Caki2 (cell line): ENCODE results near the gene BAIAP2. TPM values are rescaled to one million over a fixed set of nuclear protein-coding genes. Genes with fewer than 3 reads are reported as not detected.

ENCODE experiments used
- DNase-seq: peaks from one replicate; pipeline ENCODE4 v3.0.0-alpha.2; 2015; ENCODE audit warnings: low read depth
- in situ Hi-C: cut with HindIII; loops from 2 replicates; pipeline ENCODE4 v1.10.0; 2016; ENCODE audit warnings: low sequenced_read_pairs, low pct_unique_long_range_greater_than_20kb, mixed read lengths
- total RNA-seq: library from RNA; depleted of rRNA; stranded (reverse); fragments of >200 nt; shearing (Covaris generic); gene quantifications from 2 replicates; pipeline ENCODE4 v1.2.3, GENCODE V29; 2014; ENCODE audit warnings: low replicate concordance; rRNA removed

Gene BAIAP2
- total RNA-seq, 1 experiment from 2014 or later, result 30.1 TPM

DNA sequence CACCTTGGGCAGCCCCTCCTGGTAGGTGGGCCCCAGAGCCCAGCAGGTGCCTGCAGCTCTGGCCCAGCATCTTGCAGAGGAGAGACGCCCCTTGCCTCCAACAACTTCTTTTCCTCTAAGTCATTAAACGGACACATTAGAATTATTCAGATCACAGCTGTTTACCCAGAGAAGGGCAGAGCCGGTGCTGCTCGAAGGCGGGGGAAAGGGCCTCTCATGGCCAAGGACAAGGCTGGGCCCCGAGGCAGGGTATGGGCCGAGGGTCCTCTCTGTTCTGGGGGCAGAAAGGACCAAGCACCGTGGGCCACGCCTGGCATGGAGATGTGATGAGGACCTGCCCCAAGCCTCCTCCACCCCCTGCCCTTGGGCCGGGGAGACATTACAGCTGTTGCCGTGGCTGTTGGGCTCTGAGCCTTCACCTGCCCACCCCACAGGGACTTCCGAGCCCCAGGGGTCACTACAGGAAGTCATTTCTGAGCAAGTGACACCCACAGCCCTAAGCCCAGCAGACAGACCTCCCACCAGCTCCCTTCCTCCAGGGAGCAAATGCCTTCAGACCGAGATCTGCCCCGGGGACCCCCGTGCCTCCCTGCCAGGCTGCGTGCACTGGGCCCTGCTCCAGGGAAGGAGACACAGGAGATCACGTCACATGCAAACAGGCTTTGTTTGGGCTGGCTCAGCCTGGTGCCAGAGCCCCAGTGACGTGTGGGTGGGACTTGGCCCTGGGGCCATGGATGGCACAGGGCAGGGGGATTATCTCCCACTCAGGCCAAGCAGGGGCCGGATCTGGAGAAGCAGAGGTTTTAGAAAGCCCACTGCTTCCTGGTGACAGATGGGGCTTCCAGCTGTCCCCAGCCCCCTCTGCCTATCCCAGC lies 129.7 kb downstream of the BAIAP2 start:
- in situ Hi-C loops, result no loop called here
- DNase-seq, result no peak

GRCh38 chr17:81165246-81166032 lies 130.5 kb downstream of the BAIAP2 start, which contains the start of gene PVALEF:
TSS of gene PVALEF (plus strand) at chr17:81165507. CDS start at chr17:81181227, 15,720 bp downstream.
- in situ Hi-C loops, result no loop called here
- no peak for DNase-seq

GRCh38 chr17:81166033-81166492 lies 131.1 kb downstream of the BAIAP2 start, which contains the start of gene AATK:
TSS of gene AATK (minus strand) at chr17:81166221. CDS start at chr17:81165992, 229 bp downstream.
- in situ Hi-C loops, result no loop called here
- no peak for DNase-seq

Other genes with a start within 250 kb of the BAIAP2 start
- gene CHMP6, start 43.3 kb upstream of the BAIAP2 start, total RNA-seq, result 45.2 and 61.1 TPM in 2 replicates
- not detected in 2 replicates for gene PVALEF, start 130.4 kb downstream of the BAIAP2 start, total RNA-seq
- 0.09 and 2.1 TPM in 2 replicates for gene AATK, start 131.1 kb downstream of the BAIAP2 start, total RNA-seq
- gene CEP131, start 187.8 kb downstream of the BAIAP2 start, total RNA-seq, result 15.3 and 22.3 TPM in 2 replicates
- 6.8 and 7.2 TPM in 2 replicates for gene TEPSIN, start 203.9 kb downstream of the BAIAP2 start, total RNA-seq
- 158 and 172 TPM in 2 replicates for gene NDUFAF8, start 204.2 kb downstream of the BAIAP2 start, total RNA-seq